A549 treated with DMSO at 1 μM for 4 hours (cell line): Measurements from ENCODE around the gene NLRP7. TPM values are rescaled to one million over a fixed set of nuclear protein-coding genes. Genes with fewer than 3 reads are reported as not detected.

ENCODE experiments used
- total RNA-seq: library from RNA; stranded (reverse); fragments of 200-300 nt; extraction: Qiagen RNA extraction; gene quantifications from 5 replicates; pipeline ENCODE4 v1.2.3, GENCODE V29; 2022; ENCODE audit warnings: low read depth

The NLRP7 gene
- total RNA-seq: 0.06 to 0.38 TPM in 2 of 5 replicates, not detected in the others

DNA sequence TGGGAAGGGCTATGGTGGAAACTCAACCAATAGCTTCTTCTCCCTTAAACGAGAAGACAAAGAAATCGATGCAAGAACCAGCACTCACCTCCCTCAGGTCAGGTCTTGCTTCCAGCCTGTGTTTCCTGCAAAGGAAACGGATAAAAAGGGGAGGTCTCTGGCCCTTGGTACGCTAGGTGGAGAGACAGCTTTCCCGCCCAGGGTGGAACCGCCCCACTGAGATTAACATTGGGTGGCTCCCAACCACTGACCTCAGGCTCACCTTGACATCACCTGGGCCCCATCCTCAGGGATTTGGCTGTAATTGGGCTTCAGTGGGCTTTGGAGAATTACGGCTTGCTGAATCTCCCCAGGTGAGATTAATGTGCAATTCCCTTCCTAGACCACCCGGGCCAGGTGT, at the start of gene NLRP7:
Gene NLRP7, minus strand, starts transcription at position 150 of the 400 bp plus-strand sequence.

DNA sequence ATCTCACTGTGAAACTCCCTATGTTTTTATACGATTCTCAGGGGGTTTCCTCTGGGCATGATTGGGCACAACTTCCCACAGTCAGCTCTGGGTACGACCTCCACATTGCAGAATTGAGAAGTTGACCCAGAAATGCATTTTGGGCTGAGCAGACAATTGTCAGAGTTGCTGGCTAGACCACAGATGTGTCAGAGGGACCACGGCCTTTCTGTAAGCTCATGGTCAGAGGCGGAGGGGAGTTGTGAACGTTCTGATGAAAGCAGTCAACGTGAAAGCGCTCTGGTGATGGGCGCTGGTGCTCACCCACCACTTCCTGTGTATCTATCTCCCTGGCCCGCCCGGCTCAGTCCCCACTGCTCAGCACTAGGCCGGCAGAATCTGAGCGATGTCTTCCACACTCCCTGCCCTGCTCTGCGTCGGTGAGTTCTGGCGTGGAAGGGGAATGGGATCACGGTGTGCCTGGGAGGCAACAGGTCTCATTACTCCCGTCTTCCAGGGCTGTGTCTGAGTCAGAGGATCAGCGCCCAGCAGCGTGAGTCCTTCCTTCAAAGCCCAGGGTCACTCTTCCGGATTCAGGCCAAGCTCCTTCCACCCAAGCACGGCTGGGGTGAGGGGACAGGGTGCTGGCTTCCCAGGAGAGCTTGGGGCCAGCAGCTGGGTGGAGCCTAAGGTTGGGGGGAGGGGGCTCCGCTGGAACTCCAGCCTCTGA, 41.4 kb downstream of the NLRP7 start, which contains the start of gene NCR1:
Gene NCR1, plus strand, starts transcription at position 346 of the 709 bp plus-strand sequence. Its CDS starts 40 bp downstream, at position 386.

GRCh38 chr19:54873990-54874389, 73.3 kb downstream of the NLRP7 start, which contains the start of gene FCAR:
TSS of gene FCAR (plus strand) at chr19:54874235. CDS start at chr19:54874290, 55 bp downstream.

Other genes with a start within 250 kb of the NLRP7 start
- not detected in 5 replicates for gene KIR3DL3, start 223.1 kb downstream of the NLRP7 start, total RNA-seq
- gene KIR2DL3, start 209.0 kb downstream of the NLRP7 start, total RNA-seq: not detected in 5 replicates
- not detected in 5 replicates for gene KIR2DL1, start 177.7 kb downstream of the NLRP7 start, total RNA-seq
- not detected in 5 replicates for gene KIR2DL4, start 143.9 kb downstream of the NLRP7 start, total RNA-seq
- gene KIR3DL1, start 131.1 kb downstream of the NLRP7 start, total RNA-seq: not detected in 5 replicates
- not detected in 5 replicates for gene KIR2DS4, start 114.9 kb downstream of the NLRP7 start, total RNA-seq
- not detected in 5 replicates for gene KIR3DL2, start 97.1 kb downstream of the NLRP7 start, total RNA-seq
- not detected in 5 replicates for gene FCAR, start 73.3 kb downstream of the NLRP7 start, total RNA-seq
- gene NCR1, start 41.4 kb downstream of the NLRP7 start, total RNA-seq: not detected in 5 replicates
- 22.2 to 28.4 TPM (median 27.4 TPM) in 5 replicates for gene NLRP2, start 18.8 kb upstream of the NLRP7 start, total RNA-seq
- 0.07 to 0.15 TPM (median 0.12 TPM) in 4 of 5 replicates, not detected in the other for gene GP6, start 90.7 kb upstream of the NLRP7 start, total RNA-seq
- 16.7 to 21.1 TPM (median 20.7 TPM) in 5 replicates for gene RDH13, start 115.6 kb upstream of the NLRP7 start, total RNA-seq
- 2.8 to 5.9 TPM (median 5.7 TPM) in 5 replicates for gene EPS8L1, start 128.3 kb upstream of the NLRP7 start, total RNA-seq
- 57.3 to 91.8 TPM (median 81.7 TPM) in 5 replicates for gene PPP1R12C, start 170.1 kb upstream of the NLRP7 start, total RNA-seq
- gene TNNT1, start 201.7 kb upstream of the NLRP7 start, total RNA-seq: 116 to 141 TPM (median 128 TPM) in 5 replicates
- 7.0 to 9.0 TPM (median 8.4 TPM) in 5 replicates for gene TNNI3, start 210.2 kb upstream of the NLRP7 start, total RNA-seq
- gene DNAAF3, start 219.1 kb upstream of the NLRP7 start, total RNA-seq: 5.6 to 6.5 TPM (median 6.0 TPM) in 5 replicates
- gene SYT5, start 232.8 kb upstream of the NLRP7 start, total RNA-seq: 2.5 to 5.1 TPM (median 3.9 TPM) in 5 replicates